HG03457 (cell line): Measurements from ENCODE around the gene PTPRN2.

Experiments used
- ATAC-seq: cut with Tn5 transposase; IDR thresholded peaks from one replicate; pipeline ENCODE4 v1.9.1; 2021; ENCODE audit warnings: moderate number of reproducible peaks; ENCODE audit not compliant: unreplicated experiment

The PTPRN2 gene

DNA sequence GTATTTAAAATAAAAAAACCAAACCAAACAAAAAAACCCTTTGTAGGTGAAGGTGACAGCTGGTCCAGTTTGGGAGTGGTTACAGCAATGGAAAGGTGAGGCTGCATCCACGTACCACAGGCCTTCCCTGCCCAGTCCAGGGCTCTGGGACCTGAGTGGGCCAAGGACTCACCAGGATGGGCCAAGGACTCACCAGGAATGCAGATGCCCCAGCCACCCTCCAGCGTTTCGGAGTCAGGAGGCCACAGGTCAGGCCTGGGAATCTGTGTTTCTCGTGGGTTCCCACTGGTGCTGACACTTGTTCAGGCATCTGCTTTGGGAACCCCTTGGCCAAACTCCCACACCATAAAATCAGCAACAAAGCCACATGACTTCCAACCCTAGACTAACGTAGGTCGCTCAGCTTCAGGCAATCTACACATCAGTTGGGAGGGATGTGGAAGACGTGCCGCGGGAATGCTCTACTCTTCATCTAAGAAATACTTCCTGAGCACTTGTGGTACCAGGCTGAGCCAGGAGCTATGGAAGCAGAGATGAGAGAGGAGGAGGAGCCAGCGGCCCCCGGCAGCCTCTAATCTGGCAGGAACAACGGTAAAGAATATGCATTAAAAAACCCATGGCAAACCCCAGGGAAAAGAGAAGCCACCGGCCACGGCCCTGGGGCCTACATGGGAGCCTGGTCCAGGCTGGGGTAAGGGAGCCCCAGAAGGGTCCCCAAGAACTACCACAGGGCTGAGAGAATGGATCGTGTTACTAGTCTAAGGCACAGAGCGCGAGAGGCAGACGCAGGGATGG is 473.4 kb downstream of the PTPRN2 start:
- ATAC-seq: no peak

DNA sequence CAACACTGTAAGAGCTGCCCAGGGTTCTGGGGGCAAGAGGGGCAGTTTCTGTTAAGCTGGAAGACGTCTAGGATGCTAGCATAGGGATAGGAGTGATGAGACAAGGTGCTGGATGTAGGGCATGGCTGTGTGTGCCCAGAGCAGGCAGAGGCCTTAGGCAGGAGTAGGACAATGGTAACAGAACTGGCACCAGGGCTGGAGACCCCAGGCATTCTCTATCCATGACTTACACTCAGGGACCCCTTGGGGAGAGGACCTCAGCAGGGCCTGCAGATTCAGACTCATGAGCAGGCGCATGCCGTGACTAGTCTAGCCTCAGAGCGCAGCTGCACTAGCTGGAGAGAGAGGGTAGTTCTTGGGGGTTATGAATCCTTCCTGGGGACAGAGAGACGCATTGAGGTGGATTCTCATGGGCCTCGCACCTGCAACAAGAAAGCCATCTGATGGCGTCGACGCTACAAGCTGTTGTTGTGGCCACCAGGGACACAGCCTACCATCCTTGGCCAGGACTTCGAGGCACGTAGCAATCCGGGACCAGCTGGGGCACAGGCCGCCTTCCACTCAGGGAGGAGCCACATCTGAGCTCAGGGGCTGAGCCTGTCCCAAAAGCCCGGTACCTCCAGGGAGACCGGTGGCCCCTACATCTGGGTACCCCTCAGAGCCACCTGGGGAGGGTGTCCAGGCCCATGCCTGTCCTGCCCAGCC is 474.1 kb downstream of the PTPRN2 start:
- ATAC-seq: no peak

DNA sequence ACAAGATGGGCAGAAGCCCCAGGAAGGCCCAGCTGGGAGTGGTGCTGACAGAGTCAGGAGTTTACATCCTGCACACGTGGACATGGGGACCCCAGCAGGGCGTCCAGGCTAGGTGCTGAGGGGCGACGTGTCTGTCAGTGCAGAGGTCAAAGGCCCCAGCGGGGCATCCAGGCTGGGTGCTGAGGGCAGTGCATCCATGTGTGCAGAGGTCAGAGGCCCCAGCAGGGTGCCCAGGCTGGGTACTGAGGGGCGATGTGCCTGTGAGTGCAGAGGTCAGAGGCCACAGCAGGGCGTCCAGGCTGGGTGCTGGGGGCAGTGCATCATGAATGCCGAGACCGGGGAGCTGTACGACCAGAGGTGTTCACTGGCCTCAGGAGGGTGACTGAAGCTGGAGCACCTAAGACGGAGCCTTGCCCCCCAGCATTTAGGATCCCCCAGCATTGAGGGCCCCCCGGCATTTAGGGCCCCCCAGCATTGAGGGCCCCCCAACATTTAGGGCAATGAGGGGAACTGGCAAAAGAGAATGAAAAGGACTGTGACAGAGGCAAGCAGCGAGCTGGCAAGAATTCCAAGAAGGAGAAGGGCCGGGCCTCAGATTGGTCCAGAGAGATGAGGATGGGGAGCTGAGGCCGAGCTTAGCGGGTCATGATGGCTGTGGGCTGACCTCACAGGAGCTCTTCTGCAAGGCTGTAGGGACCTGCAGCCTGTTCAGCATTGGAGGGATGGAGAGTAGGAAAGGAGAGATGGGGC is 474.9 kb downstream of the PTPRN2 start:
- no peak for ATAC-seq

DNA sequence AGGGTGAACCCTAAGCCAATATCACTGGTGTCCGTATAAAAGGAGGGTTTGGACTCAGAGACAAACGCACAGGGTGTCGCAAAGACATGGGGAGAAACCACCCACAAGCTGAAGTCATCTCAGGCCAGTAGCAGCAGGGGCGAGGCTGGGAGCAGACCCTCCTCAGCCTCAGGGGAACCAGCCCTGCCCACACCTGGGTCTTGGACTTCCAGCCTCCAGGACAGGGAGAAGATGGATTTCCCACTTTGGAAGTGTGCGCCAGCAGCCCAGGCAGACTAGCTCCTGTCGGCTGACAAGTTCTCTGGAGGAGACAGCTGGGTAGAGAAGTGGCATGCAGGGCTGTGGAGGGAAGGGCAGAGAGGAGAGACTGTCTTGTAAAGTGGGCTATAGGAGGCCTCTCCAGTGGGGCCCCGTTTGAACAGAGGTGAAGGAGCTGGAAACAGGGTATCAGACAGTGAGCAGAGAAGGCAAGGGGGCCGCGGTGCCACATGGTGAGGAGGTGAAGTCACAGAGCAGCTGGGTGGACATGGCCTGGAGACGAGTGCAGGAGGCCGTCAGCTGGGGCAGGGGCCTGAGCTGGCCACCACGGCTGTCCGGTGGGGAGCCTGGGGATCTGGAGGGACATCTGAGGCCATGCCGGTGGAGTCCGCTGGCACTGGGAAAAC is 475.6 kb downstream of the PTPRN2 start:
- no peak for ATAC-seq

DNA sequence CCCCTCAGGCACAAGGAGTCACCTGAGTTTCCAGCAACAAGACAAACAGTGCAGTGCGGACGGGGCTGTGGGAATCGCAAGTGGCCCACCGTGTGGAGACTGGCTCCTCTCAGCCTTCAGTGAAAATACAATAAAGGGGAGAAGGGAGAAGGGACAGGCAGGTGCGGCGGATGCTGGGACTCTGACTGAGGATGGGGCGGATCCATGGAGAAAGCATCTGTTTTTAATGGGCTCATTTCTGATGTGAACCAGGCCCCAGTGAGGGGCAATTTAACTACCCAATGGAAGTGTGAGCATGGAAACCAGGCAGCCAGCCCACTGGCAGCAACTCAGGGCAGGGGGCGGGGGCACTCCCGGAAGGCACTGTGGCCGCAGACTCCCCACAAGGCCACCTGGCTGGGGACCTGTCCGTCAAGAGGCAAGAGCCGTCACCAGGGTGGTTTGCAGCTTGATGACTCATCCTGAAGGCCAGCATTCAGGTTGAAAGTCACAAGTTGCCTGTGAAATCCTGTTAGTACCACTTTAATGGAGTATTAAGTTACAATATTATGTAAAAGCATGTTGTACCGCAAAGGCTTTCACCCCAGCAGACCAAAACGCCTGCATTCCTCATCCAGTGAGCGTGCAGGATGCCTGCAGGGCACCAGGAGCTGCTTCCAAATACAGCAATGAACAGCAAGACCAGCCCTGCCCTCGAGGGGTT is 476.4 kb downstream of the PTPRN2 start:
- ATAC-seq: no peak

DNA sequence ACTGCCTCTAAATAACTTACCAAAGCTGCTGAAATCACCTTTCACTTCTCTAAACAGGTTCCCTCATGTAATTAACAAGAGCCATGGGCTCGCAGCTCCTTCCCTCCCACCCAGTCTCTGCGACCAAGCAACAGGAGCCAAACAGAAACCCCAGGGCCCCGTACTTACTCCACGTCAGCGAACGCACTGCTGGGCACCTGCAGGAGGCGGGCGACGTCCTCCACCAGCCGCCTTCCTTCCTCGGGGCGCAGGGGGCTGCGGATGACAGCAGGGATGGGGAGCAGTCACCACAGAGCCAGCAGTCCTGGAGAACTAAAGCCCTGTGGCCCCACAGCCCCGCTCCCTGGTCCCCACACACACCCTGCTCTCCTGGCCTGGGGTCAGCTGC is 477.0 kb downstream of the PTPRN2 start:
- no peak for ATAC-seq

DNA sequence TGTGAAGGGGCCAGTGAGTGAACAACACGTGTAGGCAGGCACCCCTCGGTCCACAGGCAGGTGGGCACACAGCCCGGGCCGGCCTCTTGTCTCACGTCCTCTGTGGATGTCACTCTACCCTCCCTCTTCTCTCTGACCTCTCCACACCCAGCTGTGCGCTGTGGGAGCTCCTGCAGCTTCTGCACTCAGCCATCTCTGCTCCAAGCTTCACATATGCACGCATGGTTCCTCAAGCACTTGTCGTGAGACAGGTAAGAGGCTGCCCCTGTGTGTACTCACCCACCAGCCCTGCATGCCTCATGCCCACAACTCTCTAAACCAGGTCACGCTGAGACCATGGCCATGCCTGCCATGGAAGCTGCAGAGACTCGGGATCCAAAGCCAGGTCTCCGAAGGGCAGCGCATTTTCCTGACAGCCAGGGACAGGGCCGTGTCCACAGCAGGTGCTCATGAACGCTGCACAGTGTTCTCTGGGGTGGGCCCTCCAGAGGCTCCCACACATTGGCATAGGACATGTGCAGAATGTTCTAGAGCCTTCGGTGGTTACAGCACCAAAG is 477.5 kb downstream of the PTPRN2 start:
- no peak for ATAC-seq

DNA sequence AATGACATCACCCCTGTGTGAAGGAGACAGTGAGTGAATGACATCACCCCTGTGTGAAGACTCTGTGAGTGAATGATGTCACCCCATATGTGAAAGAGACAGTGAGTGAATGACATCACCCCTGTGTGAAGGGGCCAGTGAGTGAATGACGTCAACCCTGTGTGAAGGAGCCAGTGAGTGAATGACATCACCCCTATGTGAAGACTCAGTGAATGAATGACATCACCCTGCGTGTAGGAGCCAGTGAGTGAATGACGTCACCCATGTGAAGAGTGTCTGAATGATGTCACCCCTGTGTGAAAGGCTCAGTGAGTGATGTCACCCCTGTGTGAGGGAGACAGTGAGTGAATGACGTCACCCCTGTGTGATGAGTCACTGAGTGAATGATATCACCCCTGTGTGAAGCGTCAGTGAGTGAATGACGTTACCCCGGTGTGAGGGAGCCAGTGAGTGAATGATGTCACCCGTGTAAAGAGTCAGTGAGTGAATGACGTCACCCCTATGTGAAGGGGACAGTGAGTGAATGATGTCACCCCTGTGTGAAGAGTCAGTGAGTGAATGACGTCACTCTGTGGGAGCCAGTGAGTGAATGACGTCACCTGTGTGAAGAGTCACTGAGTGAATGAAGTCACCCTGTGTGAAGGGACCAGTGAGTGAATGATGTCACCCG is 478.1 kb downstream of the PTPRN2 start:
- ATAC-seq: no peak

DNA sequence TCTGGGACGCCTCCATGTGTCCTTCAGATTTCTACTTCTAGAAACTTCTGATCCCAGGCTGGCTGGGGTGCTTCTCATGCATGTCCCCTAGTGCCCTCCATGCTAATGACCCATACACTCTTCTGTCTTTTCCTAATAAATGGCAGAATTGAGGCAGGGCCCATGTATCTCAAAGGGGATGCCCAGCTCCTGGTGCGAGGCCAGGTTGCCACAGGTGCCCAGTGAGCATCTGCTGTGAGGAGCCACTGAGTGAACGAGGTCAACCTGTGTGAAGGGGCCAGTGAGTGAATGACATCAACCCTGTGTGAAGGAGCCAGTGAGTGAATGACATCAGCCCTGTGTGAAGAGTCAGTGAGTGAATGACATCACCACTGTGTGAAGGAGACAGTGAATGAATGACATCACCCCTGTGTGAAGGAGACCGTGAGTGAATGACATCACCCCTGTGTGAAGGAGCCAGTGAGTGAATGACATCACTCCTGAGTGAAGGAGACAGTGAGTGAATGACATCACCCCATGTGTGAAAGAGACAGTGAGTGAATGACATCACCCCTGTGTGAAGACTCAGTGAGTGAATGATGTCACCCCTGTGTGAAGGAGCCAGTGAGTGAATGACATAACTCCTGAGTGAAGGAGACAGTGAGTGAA is 478.9 kb downstream of the PTPRN2 start:
- no peak for ATAC-seq

DNA sequence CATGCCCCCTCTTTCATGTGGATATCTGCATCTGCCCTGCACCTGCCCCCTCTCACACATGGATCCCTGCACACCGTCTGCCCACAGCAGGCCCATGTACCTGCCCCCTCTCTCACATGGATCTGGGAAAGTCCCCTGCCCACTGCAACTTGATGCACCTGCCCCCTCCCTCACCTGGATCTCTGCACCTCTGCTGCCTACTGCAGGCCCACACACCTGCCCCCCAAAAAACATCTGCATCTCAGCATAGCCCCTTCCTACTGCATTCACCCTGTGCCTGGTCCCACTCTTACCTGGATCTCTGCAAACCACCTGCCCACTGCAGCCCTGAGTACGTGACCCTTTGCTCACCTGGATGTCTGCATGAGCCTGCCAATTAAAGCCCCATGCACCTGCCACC is 479.8 kb downstream of the PTPRN2 start:
- ATAC-seq: no peak

DNA sequence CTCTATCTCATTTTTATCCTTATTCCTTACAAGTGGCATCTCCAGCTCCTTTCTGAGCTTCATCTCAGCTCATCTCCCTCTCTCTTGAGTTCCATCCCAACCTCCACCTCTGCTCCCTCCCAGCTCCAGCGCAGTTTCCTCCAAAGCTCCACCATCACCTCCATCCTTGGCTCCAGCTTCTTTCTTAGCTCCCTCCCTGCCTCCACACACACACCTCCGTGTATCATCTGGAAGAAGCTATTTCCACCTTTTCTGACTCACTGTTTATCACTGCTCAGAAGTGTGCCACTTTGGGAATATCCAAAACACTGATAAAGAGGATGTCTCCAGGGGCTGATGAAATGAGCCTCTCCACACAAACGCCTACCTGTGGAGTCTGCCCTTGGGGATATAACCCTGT is 481.4 kb downstream of the PTPRN2 start:
- no peak for ATAC-seq

DNA sequence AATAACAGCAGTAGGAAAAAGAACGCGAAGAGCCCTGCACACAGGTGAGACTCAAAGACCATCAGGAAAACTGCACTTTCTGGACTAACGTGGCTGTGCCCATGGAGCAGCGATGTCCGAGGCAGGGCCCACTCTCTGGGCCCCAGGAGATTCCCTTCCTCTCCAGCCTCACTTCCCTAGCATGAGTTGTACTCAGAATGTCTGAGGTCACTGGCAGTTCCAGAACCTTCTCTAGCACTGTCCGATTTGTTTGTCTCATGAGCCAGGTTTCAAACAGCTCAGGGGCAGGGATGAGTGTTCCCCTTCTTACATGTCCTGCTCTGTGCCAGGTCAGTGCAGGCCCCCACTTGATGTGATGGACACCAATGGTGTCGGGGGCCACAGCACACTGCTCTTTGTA is 484.2 kb downstream of the PTPRN2 start:
- no peak for ATAC-seq

DNA sequence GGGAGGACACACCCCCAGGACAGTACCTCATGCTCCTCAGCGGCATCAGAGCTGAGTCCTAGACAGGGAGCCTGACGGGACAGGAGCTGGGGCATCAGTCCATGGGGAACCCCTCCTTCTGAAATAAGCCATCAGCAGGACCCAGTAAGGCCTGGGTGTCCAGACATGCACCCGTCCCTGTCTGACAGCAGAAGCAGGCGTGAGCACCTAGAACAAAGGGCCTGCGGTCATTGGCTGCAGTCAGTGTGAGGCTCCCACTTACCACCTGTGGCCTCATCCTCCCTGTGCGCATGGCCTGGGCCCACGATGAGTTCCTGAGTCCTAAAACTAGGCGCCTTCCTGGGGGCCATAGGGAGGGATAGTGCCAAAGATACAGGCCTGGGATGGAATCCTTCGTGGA is 484.7 kb downstream of the PTPRN2 start:
- ATAC-seq: no peak

DNA sequence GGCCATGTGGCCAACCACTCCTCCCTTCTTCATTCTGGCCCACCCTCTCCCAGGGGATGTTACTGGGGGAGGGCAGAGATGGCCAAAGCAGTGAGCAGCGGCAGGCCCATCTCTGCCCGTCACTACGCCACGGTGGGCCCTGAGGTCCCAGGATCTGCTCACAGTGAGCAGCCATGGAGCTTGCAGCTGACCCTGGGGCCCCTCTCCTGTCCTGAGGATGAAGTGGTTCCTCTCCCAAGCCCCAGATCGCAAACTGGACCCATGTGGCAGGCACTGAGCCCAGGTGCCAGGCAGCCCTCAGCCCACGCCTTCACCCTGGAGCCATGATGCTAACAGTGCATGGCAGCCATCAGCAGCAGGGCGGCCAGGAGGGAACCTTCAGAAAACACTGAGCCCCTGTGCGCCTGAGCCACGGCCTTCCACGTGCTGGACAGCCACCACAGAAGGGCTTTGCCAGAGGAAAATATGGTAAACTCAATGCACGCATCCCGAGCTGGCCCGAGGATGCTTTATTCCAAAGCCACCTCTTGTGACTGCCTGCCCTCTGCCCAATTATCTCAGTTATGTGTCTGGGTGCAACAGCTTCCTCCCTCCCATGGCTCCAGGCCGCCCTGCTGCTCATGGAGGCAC is 485.7 kb downstream of the PTPRN2 start:
- no peak for ATAC-seq

DNA sequence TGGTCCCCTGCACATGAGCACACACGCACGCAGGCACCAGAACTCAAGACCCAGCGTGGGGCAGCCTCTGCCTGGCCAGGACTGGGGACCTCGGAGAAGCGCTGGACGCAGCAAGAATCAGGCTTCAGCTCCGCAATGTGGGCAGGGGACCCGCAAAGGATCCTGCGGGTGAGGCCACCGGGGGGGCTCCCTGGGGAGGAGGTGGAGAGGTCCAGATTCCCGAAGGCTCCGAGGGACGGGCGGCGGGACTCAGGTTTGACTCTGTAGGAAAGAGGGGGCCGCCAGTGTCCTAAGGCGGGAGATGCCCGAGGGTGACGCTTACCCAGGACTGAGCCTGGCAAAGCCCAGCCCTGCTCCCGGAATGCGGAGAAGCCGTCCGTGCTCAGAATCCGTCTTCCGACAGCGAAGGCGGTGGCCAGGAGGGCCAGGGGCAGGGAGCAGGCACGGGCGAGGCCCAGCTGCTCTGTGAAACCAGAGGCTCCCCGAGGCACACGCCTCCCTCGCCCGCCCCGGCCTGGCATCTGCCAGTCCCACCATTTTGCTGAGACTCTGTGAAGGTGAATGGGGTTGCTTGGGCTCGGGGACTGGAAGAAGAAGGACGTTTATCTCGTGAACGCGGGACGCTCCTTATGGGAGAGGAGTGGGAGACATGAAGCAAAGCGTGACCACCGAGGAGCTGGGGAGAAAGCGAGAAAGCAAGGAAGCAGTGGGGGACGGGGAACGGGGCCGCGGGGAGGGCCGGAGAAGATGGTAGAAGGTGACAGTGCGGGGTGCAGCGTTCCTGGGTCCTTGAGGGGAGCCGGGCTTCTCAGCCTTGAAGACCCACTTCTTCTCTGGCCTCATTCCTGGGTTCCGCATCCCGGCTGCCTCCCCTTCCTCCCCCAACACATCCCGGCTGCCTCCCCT is 489.2 kb downstream of the PTPRN2 start:
- no peak for ATAC-seq

DNA sequence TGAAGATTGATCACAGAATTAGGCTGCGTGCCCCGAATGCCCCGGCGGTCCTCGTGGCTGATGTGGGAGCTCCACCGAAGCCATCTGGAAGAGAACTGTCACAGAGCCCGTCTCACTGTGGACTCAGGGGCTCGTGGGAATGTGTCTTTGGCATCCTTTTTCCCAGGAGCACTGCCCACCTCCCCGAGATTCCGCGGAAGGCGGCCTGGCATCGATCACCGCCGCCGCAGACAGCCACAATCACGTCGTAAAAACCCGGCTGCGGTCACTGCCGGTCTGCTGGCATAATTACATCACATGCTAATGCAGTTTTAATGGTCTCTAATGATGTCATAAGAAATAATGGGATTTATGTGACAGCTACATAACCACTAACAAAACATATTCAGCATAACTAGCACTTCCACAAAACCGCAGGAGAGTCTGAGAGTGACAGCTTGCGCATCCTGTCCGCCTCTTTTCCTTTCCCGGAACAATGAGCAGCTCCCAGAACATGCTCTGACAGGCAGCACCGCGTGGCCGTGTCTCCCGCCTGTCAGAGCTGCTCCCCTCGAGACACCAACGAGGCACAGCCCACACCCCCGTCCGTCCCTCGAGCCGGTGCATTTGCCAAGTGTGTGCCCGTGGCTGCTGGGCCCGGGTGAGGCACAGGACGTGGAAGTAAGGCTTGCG is 490.0 kb downstream of the PTPRN2 start:
- ATAC-seq: no peak

DNA sequence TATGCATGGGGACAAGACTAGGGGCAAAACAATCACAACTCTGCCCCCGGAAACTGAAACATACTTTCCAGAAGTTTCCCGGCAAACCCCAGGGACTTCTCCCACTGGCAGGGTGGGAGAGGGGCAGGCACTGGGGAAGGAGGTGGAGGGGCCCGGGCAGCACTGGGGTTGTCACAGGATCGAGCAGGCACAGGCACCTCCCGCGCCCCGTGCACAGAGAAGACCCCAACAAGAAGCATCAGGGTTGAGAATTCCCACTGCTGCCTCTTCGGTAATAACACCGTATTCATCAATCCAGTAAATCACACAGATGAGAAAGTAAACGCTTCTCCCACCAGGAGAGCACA is 490.5 kb downstream of the PTPRN2 start:
- no peak for ATAC-seq
